ENCODE results near the gene SEMA3F.
"Not testable (repeated sequence)": the region's sequence is repeated elsewhere in the genome, so short reads cannot be mapped to it uniquely, and the experiment has no call there.

Gene SEMA3F

GRCh38 chr3:50210510-50211367 lies 55.6 kb downstream of the SEMA3F start:
- no peak for DNase-seq (ENCODE audit: low read depth in 1 of 2, low spot score in 1 of 2)

- not testable (repeated sequence) for DNase-seq (ENCODE audit: low read depth in 1 of 2, low spot score in 1 of 2)
Measured at GRCh38 chr3:50211368-50211717, 56.2 kb downstream of the SEMA3F start.

- no peak for DNase-seq (ENCODE audit: low read depth in 1 of 2, low spot score in 1 of 2)
Measured at GRCh38 chr3:50211930-50212329, 56.8 kb downstream of the SEMA3F start.

DNA sequence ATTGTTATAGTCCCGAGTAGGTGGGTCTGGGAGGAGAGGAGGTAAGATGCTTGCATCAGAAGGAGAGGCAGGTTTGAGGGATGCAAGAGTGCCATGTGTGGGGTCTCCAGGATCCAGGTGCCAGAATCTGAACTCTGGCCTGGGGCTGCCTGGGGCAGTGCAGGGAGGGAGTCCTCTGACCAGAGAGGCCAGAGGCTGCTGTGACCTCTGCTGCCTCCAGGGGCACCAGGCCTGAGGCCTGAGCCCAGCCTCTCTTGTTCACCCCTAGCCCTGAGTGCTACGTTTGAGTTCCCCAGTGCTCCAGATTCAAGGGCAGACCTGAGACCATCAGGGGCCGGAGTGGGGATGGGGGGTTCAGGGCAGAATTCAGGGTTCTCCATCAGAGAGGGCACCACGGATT lies 57.4 kb downstream of the SEMA3F start:
- DNase-seq (ENCODE audit: low read depth in 1 of 2, low spot score in 1 of 2) = no peak

DNA sequence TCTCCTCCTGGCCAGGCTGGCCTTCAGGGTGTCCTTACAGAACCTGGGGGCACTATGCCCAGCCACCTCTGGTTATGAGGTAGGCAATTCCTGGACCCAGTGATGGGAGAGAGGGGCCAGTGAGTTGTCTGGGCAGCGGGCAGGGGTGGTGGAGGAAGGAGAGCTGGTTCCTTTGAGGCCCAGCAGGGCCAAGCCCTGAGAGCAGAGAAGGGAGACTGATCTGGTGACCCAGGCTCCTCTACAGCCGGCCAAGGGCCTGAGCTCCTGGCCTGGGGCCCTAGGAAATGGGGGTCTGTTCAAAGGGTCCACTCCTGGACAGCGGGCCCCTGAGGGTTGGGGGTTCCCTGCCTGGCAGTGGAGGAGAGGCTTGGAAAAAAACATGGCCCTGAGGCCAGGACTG lies 57.8 kb downstream of the SEMA3F start:
- DNase-seq (ENCODE audit: low read depth in 1 of 2, low spot score in 1 of 2) = no peak

DNA sequence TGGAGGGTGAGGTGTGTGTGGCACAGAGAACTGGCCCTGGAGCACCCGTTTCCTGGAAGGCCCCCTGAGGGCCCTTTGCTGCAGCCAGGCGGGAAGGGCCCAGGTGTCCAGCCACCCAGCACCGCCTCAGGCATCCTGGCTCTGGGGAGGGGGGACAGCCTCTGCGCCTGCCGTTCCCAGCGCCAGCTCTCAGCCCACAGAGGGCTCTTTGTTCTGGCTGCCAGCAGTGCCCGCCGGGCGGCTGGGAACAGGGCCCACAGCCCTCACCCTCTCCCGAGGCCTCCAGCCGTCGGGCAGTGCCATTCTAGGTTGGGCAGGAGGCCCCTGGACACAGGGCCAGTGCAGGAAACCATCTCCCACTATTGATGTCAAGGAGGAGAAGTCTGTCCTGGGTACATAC lies 58.2 kb downstream of the SEMA3F start:
- DNase-seq (ENCODE audit: low read depth in 1 of 2, low spot score in 1 of 2) = no peak

- no peak for DNase-seq (ENCODE audit: low read depth in 1 of 2, low spot score in 1 of 2)
Measured at GRCh38 chr3:50214824-50215223, 59.7 kb downstream of the SEMA3F start.

- no peak for DNase-seq (ENCODE audit: low read depth in 1 of 2, low spot score in 1 of 2)
Measured at GRCh38 chr3:50215529-50215928, 60.4 kb downstream of the SEMA3F start.

DNA sequence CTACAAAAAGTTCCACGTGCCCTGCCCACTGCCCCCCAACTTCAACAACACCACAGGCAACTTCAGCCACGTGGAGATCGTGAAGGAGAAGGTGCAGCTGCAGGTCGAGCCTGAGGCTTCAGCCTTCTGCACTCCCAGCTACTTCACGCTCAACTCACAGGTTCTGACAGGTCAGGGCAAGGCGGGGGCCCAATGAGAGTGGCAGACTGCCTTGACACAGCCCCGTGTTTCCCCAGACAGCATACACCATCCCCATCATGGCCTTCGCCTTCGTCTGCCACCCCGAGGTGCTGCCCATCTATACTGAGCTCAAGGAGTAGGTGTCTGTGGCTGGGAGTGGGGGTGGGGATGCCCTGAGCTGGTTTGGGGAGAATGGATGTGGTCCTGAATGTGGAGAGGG lies 62.6 kb downstream of the SEMA3F start:
- no peak for DNase-seq (ENCODE audit: low read depth in 1 of 2, low spot score in 1 of 2)

- DNase-seq (ENCODE audit: low read depth in 1 of 2, low spot score in 1 of 2) = no peak
Measured at GRCh38 chr3:50218448-50218847, 63.3 kb downstream of the SEMA3F start.

- DNase-seq (ENCODE audit: low read depth in 1 of 2, low spot score in 1 of 2) = no peak
Measured at GRCh38 chr3:50219285-50219684, 64.2 kb downstream of the SEMA3F start.

DNA sequence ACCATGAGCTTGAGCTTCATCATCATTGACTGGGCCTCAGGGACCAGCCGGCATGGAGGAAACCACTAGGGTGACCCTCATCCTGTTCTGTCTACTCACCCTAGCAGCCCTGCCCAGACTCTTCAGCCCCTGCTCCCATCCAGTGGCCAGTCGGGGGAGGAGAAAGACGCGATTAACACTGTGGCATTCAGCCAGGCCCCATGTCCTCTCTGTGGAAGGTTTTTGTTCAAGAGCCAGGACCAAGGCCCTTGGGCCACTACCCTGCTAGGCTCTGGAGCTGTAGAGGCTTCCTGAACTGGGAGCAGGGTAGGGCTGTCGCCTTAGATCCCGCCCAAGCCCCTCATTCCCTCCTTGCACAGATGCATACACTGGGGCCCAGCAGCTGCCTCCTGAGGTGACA lies 65.0 kb downstream of the SEMA3F start:
- DNase-seq (ENCODE audit: low read depth in 1 of 2, low spot score in 1 of 2) = no peak

GRCh38 chr3:50221051-50221410 lies 65.9 kb downstream of the SEMA3F start:
- DNase-seq (ENCODE audit: low read depth in 1 of 2, low spot score in 1 of 2) = no peak

DNA sequence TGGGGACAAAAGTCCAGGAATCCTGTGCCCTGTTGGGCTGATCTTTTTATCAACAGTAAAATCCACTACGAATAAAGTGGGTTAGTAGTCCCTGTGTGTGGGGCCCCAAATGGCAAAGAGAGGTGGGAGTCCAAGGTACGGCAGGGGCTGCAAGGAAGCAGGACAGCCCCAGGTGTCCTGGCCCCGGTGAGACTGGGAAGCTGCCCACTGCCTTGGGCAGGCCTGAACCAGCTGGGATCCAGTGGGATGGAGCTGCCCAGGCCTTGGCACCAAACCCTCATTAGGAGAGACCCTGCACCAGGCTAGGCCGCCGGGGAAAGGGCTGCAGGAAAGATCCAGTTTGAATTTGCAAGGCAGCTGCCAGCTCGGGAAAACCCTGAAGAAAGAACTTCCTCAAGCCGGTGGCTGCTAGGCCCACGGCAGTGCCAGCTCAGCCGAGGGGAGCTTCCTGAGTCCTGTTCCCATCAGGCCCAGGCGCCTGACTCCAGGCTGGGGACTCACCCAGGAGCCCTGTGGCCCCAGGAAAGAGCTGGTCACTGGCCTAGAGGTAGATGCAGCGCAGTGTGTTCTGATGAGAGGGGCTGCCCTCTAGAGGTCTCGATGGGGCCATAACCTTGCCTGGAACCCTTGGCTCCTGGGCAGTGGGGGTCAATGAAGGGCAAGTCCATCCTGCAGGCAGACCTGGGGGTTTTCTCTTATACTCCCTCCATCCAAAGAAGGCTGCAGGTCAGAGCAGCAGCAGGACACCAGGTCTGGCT lies 66.5 kb downstream of the SEMA3F start:
- no peak for DNase-seq (ENCODE audit: low read depth in 1 of 2, low spot score in 1 of 2)

- no peak for DNase-seq (ENCODE audit: low read depth in 1 of 2, low spot score in 1 of 2)
Measured at GRCh38 chr3:50222169-50222528, 67.0 kb downstream of the SEMA3F start.

GRCh38 chr3:50224639-50225038 lies 69.5 kb downstream of the SEMA3F start:
- DNase-seq (ENCODE audit: low read depth in 1 of 2, low spot score in 1 of 2) = no peak

- peak in 1 of 2 donors; percentile 37 for DNase-seq (ENCODE audit: low read depth in 1 of 2, low spot score in 1 of 2)
Measured at GRCh38 chr3:50226888-50227389, 71.8 kb downstream of the SEMA3F start.

DNA sequence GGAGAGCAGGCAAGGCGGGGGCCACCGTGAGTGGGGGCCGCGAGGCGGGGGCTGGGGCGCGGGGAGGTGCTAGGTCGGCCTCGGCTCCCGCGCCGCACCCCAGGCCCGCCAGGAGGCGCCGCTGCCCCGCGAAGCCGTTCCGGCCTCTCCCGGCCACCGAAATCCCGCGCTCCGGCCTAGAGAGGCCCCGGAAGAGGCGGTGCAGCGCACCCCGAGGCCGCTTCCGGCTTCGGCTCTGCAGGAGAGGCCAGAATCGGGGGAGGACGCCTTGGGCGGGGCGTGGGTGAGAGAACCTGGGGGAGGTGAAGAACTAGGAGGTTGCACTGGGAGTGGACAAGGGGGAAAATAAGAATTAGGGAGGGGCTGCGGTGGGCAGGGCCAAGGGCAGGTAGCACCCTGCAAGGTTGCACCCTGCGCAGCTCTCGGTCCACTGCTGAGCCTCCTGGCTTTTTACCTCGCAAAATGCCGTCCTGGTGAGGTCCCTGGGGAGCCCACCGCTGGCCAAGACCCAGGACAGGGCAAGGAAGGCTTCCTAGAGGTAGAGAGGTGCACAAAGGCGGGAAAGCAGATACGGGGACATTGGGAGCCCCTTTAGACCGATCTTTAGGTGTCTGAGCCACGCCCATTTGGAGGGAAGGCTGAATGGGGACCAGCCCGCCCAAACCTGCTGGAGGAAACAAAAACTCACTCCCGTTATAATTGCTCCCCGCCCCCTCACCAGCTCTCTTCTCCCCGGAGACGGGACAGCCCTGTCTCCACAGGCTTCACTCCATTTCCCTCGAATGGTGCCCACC lies 72.5 kb downstream of the SEMA3F start:
- DNase-seq (ENCODE audit: low read depth in 1 of 2, low spot score in 1 of 2) = peak; percentile 73 to 84

DNA sequence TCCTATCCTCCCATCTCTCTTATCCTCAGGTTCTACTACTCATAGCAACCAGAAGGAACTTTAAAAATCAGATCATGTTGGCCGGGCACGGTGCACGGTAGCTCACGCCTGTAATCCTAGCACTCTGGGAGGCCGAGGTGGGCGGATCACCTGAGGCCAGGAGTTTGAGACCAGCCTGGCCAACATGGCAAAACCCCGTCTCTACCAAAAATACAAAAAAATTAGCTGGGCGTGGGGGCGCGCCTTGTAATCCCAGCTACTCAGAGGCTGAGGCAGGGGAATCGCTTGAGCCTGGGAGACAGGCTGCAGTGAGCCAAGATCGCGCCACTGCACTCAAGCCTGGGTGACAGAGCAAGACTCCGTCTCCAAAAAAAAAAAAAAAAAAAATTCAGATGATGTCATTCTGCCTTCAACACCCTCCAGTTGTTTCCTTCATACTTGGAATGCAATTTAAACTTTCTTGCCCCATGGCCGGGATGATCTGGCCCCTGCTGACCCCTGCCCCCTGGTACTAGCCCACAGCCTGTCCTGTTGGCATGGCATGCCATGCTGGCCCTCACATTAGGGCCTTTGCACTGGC lies 73.2 kb downstream of the SEMA3F start:
- DNase-seq (ENCODE audit: low read depth in 1 of 2, low spot score in 1 of 2) = not testable (repeated sequence)

GRCh38 chr3:50229490-50229889 lies 74.4 kb downstream of the SEMA3F start:
- DNase-seq (ENCODE audit: low read depth in 1 of 2, low spot score in 1 of 2) = no peak

DNA sequence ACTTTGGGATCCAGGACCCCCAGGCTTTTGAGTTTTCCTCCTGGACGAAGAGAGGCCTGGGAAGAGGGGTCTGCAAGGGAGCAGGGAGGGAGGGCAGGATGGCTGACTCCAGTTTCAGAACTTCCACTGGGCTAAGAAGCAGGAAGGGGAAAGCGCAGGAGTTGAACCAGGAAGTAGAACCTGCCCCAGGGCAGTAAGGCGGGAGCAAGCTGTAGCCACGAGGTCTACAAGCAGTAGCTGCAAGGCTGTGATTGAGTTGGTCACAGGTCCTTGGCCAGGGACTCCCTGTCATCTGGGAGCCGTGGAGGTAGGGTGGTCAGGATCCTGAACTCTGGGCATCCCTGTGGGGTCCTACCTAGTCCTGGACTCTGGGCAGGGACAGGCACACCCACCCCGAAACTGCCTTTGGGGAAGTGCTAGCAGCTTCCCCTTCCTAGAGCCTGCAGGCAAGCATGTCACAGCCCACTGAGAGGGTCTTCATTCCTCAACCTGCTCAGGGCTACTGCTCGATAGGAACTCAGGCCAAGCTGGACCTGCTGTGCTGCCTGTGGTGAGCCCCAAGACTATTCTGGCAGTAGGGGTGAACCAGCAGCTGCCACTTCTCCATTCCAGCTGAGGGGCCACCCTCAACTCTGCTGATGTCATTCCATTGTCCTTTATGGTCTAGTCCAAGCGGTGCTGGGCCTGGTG lies 75.1 kb downstream of the SEMA3F start:
- DNase-seq (ENCODE audit: low read depth in 1 of 2, low spot score in 1 of 2) = no peak

Data from activated CD4-positive, alpha-beta T cell treated with anti-CD3 and anti-CD28 coated beads, Interleukin-2, amount 50 U/mL, for 24 hours (primary cell).